HG02610 (cell line): Measurements from ENCODE around the gene FXYD3.

Experiments
- ATAC-seq: cut with Tn5 transposase; IDR thresholded peaks from one replicate; pipeline ENCODE4 v1.9.1; 2021; ENCODE audit warnings: mild to moderate bottlenecking, moderate library complexity; ENCODE audit not compliant: unreplicated experiment

FXYD3 gene

DNA sequence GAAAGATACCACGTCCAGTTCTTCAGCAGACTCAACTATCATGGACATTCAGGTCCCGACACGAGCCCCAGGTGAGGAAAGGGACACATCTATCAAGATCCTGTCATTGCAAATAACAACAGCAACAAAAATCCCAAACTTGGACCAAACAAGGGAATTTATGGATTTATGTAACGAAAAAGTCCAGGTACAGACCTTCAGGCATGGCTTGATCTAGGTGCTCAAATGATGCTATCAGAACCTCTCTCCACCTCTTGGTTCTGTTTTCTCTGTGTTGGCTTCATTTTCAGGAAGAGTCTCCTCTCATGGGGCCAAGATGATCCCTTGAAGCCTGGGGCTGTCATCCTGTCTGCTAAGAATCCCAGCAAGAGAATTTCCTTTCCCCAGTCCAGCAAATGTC, 41.8 kb downstream of the FXYD3 start:
- no peak for ATAC-seq

DNA sequence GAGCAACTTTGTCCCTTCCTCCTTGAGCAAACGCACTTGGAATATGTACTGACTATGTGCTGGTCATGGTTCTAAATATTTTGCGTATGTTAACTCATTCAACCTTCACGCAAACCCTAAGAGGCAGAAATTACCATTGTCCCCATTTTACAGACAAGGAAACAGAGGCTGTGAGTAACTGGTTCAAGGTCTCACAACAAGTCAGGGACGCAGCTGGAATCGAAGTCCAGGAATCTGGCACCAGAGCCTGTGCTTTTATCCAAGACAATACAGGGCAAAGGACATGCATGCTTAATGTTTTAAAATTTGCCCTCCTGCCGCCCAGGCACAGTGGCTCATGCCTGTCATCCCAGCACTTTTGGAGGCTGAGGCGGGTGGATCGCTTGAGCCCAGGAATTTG, 44.0 kb downstream of the FXYD3 start:
- ATAC-seq: no peak

- ATAC-seq: no peak
Observed at GRCh38 chr19:35160629-35161433, 45.2 kb downstream of the FXYD3 start.

DNA sequence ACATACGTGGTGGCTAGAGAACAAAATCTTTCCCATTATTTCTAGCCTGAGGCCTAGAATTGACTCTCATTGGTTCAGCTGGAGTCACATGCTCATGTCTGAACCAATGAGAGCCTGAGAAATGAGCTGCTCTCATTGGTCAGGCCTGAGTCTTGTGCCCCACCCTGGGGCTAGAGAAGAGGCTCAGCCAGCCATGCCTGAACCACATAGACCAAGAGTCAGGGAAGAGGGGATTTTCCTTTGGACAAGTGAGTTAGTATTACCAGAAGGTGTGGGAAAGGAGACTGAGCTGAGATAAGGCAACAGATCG, 45.8 kb downstream of the FXYD3 start:
- no peak for ATAC-seq

DNA sequence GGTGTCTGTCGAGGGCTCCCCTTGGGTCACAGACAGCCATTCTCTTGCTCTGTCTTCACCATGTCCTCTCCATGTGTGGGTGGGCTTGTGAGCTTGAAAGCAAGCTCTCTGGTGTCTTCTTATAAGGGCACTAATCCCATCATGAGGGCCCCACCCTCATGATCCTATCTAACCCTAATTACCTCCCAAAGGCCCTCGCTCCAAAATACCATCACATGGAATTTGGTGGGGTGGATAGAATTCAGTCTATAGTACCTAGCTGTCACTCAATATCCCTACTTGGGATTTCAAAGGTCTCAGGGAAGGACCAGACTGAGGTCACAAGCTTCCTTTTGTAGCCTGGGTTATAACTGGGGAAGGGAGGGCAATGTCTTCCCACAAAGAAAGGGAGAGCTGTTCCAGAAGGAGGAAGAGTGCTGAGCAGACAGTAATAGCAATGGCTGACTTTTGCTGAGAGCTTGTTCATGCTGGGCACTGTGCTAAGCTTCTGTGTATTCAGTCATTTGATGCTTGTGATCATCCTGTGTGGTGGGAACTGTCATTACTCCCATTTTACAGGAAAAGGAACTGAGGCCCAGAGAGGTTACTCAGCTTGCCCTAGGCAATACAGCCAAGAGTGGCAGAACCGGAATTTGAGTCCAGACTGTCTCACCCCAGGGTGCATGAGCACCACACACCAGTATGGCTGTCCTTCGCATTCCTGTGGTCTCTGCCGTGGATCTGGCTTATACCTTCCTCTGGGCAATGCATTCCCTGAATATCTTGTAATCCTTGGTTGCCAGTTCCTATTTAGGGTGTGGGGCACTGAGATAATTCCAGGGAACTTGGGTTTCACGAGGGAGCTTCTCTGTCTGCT, 47.1 kb downstream of the FXYD3 start:
- ATAC-seq: no peak

GRCh38 chr19:35164418-35164817, 48.8 kb downstream of the FXYD3 start:
- ATAC-seq: no peak

GRCh38 chr19:35165200-35166058, 49.8 kb downstream of the FXYD3 start:
- ATAC-seq: no peak

GRCh38 chr19:35166100-35167063, 50.8 kb downstream of the FXYD3 start:
- no peak for ATAC-seq

DNA sequence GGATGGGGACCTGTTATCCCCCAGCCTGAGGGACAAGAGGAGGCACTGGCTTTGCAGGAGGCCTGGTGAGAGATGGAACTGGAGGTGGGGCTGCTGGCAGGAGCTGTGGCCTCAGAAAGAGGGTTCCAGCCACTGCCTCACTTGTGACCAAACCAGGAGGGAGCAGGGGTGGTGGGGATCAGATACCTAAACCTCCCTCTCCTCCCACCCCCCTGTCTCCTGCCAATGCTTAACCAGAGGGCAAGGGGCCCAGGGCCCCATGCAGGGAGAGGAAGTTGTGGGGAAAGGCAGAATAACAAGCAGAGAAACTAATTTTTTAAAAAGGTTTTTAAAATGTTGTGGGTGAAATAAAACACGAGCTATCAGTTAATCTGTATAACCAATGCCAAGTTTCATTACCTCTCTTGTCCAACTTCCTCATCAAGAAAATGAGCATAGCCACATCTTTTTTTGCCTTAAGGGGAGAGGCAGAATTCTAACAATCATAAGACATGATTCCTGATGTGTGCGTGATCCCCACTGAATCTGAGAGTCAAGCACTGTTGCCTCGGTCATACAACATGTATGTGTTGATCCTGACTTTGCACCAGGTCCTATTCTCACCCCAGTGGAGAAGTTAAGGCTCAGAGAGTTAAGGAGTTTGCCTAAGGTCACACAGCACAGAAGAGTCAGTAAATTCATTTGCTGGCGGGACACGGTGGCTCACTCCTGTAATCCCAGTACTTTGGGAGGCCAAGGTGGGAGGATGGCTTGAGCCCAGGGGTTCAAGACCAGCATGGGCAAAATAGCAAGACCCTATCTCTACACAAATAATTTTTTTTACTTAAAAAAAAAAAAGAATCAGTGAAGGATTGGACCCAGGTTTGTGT, 51.9 kb downstream of the FXYD3 start:
- ATAC-seq: no peak

DNA sequence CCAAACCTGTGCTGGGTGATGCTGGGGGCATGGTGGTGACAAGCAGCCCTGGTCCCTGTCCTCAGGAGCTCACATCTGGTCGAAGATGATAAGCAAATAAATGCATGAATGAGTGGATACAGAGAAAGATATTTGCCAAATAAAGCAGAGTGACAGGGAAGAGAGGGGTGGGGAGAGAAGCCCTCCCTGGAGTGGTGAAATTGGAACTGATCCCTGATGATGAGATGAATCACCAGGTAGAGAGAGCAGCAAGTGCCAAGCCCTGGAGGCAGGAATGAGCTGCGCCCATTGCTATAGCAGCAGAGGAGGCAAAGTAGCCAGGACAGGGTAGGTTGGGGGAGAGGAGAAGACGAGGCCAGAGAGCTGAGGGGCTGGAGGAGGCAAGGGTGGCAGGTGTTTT, 52.6 kb downstream of the FXYD3 start:
- ATAC-seq: no peak

DNA sequence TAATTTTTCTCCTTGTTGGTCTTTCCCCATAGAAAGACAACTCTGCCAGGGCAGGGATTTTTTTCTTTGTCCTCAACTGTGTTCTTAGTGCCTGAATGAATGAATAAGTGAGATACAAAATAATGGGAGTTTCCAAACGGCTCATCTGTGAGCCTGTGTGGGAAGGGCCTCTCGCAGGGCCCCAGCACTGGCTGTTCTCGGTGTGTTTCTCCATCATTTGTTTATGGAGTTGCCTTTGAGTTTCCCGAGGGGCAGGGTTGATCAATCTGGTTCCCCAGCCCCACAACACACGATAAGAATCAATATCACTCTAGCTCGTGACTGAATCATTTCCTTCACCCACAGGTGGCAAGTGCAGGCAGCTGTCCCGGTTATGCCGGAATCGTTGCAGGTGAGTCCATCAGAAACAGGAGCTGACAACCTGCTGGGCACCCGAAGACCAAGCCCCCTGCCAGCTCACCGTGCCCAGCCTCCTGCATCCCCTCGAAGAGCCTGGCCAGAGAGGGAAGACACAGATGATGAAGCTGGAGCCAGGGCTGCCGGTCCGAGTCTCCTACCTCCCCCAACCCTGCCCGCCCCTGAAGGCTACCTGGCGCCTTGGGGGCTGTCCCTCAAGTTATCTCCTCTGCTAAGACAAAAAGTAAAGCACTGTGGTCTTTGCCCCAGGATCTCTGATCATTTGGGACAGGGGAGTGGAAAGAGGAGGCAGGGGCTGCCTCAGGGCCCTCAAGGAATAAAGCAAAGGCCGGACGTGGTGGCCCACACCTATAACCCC, 53.8 kb downstream of the FXYD3 start:
- ATAC-seq: no peak

GRCh38 chr19:35170359-35171061, 54.9 kb downstream of the FXYD3 start:
- ATAC-seq: no peak

DNA sequence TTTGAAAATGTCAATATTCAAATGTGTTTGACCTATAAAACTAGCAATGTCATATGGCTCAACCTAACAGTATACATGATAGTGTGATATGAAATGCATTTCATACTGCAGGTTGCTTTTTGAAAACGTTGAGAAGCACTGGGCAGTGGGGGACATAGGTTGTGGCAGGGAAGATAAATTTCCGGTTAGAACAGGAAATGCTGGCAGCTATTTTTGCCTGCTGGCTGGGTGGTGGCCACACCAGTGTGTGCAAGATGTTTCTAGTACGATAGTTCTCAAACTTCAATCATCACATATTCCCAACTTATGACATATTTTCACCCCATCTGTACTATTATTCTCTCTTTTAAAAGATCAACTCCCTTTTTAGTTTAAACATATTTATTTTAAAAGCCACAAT, 56.1 kb downstream of the FXYD3 start:
- ATAC-seq: no peak
